ENCODE measurements around the gene PITPNM3.
"Not testable (repeated sequence)": the region's sequence is repeated elsewhere in the genome, so short reads cannot be mapped to it uniquely, and the experiment has no call there.

Gene PITPNM3

DNA sequence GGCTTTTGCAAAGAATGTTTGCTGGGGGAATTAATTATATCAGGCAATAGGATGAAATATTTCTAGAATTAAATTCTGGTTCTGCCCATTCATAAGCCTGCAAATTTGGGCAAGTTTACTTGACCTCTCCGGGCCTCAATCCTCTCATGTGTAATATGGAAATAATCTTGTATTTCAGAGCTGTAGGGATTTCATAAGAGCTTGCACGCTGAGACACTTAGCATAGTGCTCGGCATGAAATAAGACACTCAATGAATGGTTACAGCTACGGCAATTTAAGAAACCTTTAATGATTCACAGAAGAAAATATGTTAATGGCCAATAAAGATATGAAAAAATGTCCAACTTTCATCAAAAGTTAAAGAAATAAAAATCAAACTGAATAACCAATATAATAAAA, 40.6 kb upstream of the PITPNM3 start:
- TF ChIP-seq, protein P1, sequence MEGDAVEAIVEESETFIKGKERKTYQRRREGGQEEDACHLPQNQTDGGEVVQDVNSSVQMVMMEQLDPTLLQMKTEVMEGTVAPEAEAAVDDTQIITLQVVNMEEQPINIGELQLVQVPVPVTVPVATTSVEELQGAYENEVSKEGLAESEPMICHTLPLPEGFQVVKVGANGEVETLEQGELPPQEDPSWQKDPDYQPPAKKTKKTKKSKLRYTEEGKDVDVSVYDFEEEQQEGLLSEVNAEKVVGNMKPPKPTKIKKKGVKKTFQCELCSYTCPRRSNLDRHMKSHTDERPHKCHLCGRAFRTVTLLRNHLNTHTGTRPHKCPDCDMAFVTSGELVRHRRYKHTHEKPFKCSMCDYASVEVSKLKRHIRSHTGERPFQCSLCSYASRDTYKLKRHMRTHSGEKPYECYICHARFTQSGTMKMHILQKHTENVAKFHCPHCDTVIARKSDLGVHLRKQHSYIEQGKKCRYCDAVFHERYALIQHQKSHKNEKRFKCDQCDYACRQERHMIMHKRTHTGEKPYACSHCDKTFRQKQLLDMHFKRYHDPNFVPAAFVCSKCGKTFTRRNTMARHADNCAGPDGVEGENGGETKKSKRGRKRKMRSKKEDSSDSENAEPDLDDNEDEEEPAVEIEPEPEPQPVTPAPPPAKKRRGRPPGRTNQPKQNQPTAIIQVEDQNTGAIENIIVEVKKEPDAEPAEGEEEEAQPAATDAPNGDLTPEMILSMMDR (IDR thresholded peaks at IDR 0.05; ENCODE audit: borderline replicate concordance, insufficient read depth, low read depth, low read length), result no peak

DNA sequence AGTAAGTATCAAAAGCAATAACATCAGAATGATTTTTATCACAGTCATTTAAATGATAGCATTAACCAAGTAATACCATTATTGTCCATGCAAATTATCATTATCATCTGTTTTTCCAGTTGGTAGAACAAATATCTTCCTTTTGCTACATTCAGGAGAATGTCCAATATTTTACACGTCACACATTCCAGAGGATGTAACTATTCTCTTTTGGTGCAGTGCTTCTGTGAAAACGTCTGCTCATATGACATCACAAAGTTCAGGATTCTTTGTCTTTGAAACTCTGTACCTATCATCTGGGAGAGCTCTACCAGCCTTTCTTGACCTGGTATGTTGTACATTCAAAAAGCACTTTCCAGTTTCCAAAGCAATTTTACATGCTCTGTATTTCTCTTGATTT, 40.2 kb upstream of the PITPNM3 start:
- no peak overlapping the region for H3K4me3 ChIP-seq (ENCODE audit: low read depth, low read length)
- TF ChIP-seq, protein P1 (IDR thresholded peaks at IDR 0.05; ENCODE audit: borderline replicate concordance, insufficient read depth, low read depth, low read length), result no peak

More for the DNA sequence above, 40.6 kb upstream of the PITPNM3 start:
- no peak overlapping the region for H3K4me3 ChIP-seq (ENCODE audit: low read depth, low read length)

DNA sequence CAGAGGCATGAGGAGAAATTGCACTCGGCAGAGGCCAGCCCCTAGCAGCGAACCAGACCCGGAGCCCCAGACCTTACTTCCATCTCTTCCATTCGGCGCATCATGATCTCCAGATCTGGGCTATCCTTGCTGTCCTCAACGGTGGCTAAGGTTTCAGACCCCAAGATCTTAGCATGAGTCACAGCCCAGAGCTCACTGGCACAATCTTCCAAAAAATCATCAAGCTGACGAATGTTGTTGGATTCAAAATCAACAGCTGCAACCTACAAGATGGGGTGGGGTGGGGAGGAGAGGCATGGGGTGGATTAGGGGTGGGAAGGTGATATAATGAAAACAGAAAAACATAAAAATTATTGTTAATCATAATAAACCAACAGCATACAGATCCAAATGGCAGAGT, 39.7 kb upstream of the PITPNM3 start:
- TF ChIP-seq, protein P1 (IDR thresholded peaks at IDR 0.05; ENCODE audit: borderline replicate concordance, insufficient read depth, low read depth, low read length), result no peak
- H3K4me3 ChIP-seq (ENCODE audit: low read depth, low read length), result no peak overlapping the region

DNA sequence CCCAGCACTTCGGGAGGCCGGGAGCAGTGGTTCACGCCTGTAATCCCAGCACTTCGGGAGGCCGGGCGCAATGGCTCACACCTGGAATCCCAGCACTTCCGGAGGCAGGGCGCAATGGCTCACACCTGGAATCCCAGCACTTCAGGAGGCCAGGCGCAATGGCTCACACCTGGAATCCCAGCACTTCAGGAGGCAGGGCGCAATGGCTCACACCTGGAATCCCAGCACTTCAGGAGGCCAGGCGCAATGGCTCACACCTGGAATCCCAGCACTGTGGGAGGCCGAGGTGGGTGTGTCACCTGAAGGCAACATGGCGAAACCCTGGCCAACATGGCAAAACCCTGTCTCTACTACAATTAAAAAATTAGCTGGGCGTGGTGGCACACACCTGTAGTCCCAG, 37.0 kb upstream of the PITPNM3 start:
- not testable (repeated sequence) for H3K4me3 ChIP-seq (ENCODE audit: low read depth, low read length)

DNA sequence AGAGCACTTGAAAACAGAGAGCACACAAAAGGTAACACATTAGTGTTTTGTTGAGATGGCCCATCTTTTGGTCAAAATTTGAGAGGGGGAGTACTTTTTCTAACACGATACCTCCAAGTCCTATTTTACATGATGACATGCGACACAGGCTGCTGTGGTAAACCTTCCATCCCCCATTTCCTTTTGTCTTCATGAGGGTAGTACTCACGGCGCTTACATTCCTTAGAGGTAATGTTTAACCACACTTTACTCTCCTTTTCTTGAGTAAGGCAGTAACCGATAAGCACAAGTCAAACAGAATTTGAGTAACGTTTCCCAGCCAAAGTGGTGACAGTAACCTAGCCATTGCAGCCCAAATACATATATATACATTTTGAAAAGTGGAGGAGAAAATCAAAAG, 35.8 kb upstream of the PITPNM3 start:
- TF ChIP-seq, protein P1 (IDR thresholded peaks at IDR 0.05; ENCODE audit: borderline replicate concordance, insufficient read depth, low read depth, low read length), result no peak
- no peak overlapping the region for H3K4me3 ChIP-seq (ENCODE audit: low read depth, low read length)

DNA sequence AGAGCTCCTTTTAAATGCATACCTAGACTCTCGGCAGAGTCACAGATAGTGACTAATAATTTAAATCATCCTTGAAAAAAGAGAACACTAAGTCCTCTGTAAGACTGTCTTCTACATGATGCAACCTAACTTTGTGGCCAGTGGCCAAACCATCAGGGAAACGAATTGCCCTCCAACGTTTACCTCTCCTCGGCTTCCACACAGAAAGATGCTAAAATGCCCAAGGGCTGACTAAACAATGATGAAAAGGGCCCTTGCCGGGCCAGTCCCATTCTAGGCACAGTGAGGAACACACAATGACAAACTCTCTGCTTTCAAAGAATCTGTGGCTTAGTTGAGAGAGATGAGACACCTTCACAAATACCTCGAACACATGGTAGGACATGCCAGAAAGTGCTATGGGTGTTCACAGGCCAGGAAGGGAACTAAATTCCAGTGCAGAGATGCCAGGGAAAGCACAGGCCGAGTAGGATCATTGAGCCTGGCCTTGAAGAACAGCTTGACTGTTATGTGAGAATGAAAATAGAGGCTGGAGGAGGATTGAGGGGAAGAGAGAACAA, 35.3 kb upstream of the PITPNM3 start:
- H3K4me3 ChIP-seq (ENCODE audit: low read depth, low read length), result no peak overlapping the region
- TF ChIP-seq, protein P1 (IDR thresholded peaks at IDR 0.05; ENCODE audit: borderline replicate concordance, insufficient read depth, low read depth, low read length), result no peak

DNA sequence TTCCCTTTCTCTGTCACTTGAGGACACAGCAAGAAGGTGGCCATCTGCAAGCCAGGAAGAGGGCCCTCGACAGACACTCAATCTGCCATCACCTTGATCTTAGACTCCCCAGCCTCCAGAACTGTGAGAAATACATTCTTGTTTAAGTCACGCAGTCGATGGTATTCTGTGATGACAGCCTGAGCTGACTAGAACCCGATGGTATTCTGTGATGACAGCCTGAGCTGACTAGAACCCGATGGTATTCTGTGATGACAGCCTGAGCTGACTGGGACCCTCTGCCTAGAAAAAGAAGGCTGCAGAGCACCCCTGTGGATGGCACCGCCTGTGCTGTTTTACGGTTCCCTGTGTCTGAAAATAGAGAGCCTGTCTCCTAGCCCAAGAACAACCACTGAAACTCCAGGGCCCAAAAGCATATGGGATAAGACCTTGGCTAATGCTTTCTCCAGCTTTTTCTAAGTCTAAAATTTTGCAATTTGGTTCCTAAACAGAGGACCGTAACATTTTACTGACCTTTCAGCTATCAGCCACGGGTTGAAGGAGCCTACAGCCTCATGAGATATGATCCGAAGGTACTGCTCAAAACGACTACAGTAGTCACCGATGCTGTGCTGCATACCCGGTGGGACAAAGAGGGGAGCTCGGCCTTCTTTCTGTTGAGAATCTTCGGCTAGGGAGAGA, 33.1 kb upstream of the PITPNM3 start:
- TF ChIP-seq, protein P1 (IDR thresholded peaks at IDR 0.05; ENCODE audit: borderline replicate concordance, insufficient read depth, low read depth, low read length), result no peak
- H3K4me3 ChIP-seq (ENCODE audit: low read depth, low read length), result no peak overlapping the region

All from GM12875 (cell line).